Stimulated activated CD4-positive, alpha-beta T cell treated with anti-CD3 and anti-CD28 coated beads, Interleukin-15, amount 100 ng/mL, for 1 hour (primary cell): ENCODE results near the gene NAT16.
"Not testable (repeated sequence)": the region's sequence is repeated elsewhere in the genome, so short reads cannot be mapped to it uniquely, and the experiment has no call there.

Source experiments
- DNase-seq, 2 donors: peaks; one replicate each; pipeline ENCODE4 v3.0.0-alpha.2; 2020; ENCODE audit warnings: low read depth in 1 of 2, low spot score in 1 of 2

The NAT16 gene

DNA sequence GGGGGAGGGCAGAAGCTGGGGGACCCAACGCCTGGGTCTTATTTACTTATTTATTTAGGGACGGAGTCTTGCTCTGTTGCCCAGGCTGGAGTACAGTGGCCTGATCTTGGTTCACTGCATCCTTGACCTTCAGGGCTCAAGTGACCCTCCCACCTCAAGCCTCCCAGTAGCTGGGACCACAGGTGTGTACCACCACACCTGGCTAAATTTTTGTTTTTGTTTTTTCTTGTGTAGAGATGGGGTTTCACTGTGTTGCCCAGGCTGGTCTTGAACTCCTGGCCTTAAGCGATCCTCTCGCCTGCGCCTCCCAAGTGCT lies 22.5 kb upstream of the NAT16 start:
- DNase-seq: no peak

DNA sequence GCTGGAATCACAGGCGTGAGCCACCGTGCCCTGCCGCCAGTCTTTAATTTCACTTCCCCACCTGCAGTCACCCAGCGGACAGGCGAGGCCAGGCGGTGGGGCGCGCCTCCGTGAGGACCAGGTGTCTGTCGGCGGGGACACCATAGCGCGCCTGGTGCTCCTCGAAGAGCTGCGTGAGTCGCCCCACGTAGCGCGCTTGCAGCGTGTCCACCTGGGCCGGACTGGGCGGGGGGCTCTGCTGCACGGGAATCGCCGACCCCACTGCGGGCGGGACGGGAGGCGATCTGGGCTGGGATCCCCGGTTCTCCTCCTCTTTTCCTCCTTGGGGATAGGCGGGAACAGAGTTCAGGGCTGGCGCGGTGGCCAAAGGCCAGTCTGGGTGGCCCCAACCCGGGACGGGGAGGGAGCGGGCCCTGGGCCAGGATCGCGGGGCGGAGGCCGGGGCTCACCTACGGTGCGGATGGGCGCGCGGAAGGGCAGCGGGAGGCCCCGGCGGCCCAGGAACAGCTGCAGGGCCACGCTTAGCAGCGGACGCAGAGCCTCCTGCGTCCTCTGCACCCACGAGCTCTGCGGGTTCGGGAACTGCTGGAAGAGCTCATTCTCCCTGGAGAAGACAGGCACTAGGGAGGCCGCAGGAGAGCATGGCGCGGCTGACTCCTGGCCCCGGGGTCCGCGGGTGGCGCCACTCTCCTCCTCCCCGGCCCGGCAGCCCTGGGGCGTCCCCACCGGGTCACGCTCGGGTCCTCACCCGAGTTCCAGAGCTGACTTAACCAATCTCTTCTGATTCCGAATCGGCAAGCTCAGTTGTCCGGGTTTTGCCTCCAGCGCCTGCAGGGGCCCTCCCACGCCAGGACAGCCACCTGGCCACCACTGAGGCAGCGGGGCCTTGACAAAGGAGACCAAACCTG lies 21.9 kb upstream of the NAT16 start:
- DNase-seq: no peak

DNA sequence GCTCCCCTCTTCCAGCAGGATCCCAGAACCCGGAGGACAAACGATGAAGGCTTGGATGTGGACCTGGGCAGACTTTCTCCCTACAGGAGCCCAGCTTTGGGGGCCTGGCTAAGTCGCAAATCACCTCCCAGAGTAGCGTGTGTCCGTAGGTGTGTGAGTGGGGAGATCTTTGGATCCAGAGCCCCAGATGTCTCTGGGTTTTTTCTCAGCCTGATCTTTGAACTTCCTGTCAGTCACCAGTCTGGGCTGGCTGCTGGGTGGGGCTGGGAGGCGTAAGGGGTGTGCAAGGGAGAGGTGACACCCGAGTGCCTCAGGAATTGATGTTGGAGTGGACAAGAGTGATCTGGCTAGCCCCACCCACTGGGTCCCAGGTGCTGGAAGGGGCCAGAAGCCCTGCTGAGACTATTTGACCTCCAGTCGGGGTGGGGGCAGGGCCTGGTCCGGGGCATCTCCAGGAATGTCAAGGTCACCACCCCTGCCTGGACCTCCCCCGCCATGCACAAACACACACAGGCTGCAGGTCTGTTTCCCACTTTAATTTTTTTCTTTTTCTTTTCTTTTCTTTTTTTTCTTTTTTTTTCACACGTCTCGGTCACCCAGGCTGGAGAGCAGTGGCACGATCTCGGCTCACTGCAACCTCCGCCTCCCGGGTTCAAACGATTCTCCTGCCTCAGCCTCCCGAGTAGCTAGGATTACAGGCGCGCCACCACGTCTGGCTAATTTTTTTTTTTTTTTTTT lies 20.9 kb upstream of the NAT16 start, which contains the start of gene MOGAT3:
Gene MOGAT3, minus strand, starts transcription at position 175 of the 738 bp plus-strand sequence. CDS start 182 bp downstream, outside the sequence.
- DNase-seq: no peak

DNA sequence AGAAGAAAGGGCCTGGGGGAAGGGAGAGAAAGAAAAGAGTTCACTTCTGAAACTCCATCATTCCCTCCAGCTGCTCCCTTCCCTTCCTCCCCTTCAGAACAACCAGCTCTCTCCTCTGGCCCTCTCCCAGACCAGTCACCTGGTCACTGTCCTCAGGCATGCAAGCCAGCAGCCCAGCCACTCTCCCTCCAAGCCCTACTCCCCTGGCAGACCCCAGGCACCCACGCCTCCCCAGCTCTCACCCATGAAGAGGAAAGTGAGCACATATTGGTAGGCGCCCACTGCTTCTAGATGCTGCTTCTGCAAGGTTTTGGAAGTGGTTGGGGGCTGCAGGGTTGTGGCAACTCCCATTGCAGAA lies 20.4 kb upstream of the NAT16 start:
- no peak for DNase-seq

DNA sequence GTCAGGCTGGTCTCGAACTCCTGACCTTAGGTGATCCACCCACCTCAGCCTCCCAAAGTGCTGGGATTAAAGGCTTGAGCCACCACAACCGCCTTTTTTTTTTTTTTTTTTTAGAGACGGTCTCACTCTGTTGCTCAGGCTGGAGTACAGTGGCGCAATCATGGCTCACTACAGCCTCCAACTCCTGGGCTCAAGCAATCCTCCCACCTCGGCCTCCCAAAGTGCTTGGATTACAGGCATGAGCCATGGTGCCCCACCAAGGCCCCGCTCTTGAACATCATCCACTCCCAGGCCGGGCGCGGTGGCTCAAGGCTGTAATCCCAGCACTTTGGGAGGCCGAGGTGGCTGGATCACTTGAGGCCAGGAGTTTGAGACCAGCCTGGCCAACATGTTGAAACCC lies 19.4 kb upstream of the NAT16 start:
- DNase-seq: not testable (repeated sequence)

DNA sequence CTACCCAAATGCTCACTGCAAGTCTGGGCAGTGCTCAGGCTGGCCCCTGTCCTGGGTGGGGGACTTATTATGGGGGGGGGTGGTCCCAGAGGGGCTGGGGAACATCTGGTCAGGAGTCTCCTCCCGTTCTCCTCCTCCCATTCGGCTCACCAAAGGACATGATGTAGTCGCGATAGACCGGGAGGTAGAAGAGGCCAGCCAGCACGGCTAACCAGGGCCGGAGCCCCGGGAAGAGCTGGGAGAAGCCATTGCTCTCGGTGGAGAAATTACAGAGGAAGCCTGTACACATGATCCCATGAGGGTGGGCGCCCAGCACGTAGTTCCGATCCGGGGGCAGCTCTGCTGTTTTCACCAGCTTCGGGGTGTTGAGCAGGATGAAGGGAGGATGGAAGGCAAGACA lies 18.4 kb upstream of the NAT16 start:
- DNase-seq: no peak

DNA sequence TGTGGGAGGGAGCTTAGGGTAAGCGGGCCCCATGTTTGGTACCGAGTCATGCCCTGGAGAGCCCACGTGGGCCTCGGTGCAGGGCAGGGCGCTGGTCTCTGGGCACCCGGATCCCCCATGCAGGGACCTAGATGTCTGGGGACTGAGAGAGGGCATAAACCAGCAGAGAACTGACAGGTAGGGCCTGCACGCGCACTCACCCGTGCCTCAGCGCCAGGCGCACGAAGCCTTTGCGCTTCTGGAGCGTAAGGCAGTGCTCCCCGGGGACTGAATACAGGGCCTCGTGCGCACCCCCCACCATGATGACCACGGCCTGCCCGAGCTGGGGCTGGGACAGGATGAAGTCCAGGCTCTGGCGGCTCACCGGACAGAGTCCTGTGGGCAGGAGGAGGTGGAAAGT lies 17.9 kb upstream of the NAT16 start:
- no peak for DNase-seq

DNA sequence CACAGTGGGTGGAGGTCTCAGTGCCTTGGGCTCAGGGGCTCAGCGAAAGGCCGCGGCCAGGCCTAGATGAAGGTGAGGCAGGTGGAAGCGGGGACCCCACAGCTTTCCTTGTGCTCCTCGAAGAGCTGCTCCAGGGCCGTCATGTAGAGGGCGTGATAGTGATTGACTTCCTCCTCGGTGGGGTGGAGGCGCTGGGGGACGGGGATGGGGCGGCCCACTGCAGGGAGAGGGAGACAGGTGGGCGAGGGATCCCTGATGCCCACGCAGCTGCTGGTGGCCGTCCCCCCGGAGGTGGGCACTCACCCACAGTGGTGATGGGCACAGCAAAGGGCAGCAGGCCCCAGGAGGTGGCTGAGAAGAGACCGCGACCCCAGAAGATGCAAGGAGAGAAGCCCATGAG lies 15.8 kb upstream of the NAT16 start:
- DNase-seq: no peak

DNA sequence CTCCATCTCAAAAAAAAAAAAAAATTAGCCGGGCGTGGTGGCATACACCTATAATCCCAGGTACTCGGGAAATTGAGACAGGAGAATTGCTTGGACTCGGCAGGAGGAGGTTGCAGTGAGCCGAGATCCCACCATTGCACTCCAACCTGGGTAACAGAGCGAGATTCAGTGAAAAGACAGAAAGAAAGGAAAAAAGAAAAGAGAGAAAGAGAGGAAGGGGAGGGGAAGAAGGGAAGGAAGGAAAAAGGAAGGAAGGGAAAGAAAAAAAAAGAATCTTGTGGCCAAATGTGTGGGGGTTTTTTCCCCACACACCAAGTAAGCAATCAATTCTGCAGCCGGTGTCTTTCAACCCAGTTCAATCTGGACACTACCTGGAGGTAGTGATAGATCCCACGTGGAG lies 9.0 kb upstream of the NAT16 start:
- DNase-seq: no peak

DNA sequence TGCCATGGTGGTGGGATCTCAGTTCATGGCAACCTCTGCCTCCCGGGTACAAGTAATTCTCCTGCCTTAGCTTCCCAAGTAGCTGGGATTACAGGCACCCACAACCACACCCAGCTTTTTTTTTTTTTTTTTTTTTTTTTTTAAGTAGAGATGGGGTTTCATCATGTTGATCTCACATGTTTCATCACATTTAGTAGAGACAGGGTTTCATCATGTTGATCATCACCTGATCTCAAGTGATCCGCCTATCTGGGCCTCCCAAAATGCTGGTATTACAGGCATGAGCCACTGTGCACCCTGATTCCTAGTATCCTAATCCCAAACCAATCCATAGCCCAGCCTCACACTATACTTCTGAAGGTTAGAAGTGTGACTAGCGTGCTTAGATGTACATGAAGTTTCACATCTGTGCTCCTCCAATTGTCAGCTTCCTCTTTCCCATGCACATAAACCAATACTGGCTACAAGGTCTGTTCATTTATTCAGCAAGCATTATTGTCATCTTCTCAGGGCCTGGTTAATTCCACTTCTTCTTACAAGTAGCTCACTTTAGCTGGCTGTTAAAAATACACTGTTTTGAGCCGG lies 6.8 kb upstream of the NAT16 start:
- DNase-seq: no peak

DNA sequence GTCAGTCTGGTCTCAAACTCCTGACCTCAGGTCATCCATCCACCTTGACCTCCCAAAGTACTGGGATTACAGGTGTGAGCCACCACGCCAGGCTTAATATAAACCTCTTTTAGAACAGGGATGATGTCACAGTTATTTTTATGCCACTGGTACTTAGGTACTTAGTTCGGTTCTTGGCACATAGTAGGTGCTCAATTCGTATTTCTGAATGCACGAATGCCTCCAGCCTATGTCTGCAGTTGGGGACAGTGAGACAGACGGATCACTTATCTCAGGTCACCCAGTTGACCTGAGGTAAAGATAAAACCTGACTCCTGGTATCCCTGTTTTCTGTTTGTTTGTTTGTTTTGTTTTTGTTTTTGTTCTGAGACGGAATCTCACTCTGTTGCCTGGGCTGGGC lies 6.1 kb upstream of the NAT16 start:
- no peak for DNase-seq

DNA sequence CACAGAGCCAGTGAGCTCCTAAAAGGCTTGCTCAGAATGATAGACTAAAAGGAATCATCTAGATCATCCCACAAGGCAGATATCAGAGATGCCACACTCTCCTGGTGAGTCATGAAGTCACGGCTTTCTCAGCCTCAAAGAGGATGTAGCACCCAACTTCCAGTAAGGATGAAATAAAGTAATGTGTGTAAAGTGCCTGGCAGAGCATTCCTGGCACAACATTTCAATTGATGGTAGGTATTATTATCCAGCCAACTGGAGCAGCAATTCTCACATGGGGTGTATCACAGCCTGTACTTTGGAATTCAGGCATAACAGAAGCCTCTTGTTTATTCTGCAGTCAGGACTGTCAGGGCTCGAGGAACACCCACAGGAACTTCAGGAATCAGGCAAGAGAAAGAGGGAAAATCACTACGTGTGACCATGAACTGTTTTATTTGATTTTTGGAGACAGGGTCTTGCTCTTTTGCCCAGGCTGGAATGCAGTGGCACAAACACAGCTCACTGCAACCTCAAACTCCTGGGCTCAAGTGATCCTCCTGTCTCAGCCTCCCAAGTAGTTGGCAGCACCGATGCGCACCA lies 5.3 kb upstream of the NAT16 start:
- DNase-seq: no peak

DNA sequence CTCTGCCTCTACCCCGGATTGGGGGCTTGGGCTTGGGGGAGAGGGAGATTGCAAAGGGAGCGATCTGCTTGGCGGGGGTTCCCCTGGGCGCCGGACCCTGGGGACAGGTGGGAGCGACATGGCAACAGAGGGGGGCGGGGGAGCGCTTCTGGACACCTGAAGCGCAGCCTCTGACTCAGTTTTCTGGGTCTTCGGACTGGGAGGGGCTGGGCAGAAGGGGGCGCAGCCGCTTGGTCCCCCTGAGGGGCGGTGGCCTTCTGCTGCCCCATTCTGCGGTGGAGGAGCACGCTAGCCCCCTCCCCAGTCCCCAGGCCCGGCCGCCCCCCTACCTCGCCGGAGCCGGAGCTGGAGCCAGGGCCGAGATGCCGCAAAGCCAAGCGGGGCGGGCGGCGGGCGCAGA lies 380 bp downstream of the NAT16 start:
- no peak for DNase-seq

DNA sequence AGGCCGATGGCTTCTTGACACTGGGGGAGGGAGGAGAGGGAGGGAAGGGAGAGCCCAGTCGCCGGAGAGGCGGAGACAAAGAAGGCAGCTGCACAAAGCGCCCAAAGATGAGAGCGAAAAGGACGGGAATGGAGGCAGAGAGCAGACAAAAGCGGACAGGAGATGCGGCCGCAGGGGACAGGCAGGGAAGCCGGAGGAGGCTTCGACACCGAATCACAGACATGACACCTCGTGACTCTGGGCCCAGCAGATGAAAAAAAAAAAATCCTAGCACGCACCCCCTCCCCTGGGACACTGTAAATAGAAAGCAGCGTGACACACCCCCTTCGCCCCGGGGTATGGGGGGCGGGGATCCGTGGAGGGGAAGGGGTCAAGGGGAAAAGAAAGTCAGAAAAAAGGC lies 976 bp downstream of the NAT16 start:
- no peak for DNase-seq

DNA sequence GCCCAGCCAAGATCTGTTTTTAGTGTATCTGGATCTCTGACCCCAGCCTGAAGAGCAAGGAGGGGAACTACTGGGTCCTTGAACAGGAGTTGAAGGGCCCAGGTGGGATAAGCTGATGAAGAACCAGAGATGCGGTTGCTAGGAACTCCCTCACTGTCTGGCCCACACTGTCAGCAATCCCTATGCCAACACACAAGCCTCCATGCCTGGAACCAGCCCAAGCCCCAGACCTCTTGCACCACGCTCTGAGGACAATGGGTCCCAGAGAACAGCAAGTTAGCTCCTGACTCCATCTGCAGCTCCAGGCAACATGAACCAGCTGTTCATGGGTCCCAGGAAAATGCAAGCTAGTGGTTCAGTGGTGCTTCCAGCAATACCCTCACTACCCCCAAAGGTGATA lies 2.4 kb downstream of the NAT16 start:
- DNase-seq: no peak

DNA sequence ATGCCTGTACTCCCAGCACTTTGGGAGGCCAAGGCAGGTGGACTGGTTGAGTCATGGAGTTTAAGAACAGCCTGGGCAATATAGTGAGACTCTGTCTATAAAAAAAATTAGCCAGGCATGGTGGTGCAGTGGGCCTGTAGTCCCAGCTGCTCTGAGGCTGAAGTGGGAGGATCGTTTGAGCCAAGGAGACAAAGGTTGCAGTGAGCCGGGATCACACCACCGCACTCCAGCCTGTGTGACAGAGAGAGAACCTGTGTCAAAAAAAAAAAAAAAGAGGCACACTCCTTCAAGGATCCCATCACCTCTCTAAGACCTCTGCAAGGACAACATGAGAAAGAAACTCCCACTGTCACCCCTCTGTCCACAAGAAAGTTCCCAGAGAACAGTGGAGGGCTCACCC lies 4.4 kb downstream of the NAT16 start:
- DNase-seq: no peak

DNA sequence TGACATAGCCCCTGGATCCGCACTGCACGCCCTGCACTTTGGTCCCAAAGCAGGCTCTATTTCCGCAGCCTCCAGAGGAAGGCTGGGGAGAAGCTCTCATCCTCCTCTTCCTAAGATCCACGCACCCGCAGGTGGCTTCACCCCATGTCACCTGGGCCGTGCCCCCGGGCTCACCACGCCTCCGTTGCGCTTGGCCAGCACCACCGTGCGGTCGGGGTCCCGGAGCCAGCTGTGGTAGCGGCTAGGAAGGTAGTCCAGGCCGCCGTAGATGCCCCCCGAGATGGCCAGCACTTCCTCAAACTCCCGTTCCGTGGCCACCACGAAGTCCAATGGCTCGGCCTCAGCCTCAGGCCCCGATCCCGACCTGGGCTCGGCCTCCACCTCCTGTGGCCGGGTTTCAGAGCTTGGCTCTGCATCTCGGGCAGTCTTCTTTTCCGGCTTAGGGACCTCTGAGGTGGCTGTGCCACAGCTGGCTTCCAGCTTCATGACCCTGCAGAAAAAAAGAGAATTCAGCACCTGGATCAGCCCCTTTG lies 5.7 kb downstream of the NAT16 start:
- no peak for DNase-seq

DNA sequence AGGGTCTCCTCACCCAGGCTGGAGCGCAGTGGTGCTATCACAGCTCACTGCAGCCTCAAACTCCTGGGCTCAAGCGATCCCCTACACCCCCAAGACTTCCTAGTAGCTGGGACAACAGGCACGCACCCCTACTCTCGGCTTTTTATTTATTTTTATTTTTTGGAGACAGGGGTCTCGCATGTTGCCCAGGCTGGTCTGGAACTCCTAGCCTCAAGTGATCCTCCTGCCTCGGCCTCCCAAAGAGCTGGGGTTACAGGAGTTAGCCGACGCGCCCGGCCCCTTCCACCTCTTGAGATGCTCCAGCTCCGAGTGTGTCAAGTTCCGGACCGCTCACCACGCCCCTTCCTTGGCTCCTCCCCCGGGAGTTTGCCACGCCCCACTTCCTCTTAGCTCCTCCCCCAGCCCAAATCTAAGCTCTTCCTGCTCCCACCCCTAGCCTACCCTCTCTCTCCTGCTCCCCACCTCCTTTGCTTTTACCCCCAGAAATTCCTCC lies 6.3 kb downstream of the NAT16 start:
- DNase-seq: peak; percentile 38 to 46

DNA sequence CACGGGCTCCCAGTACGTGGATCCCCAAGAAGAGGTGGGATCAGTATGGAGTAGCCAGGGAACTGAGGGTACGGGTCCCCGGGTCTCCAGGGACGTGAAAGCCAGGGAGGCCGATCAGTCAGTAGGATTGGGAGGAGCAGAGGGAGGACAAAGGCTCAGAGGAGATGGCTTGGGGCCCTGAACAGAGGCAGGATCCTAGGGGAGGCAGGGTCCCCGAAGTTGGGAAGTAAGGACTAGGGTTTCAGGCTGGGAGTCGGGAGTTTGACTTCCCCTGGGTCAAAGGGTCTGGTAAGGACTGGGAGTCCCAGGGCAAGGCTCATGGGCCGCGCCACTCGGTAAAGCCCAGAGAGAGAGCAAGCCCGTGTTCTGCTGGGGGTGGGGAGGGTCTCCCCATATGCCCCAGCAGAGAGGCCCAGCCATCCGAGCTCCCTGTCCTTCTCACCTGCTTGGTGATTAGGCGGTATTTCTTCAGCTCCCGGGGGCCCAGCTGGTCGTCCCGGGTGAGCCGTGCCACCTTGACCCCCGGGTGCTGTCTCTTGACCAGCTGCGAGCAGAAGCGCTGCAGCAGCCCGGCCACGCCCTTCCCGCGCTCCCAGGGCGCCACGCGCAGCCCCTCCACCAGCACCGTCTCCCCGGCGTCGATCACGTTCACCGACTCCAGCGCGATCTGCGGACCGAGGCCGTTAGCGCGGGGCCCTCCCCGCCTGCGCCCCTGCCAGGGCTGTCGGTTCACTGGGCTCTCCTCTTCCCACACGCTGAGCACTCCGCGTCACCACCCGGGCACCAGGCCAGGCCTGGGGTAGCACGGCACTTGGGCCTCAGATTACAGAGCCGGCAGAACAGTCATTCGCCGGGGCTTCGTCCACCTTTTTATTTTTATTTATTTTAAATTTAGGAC lies 7.0 kb downstream of the NAT16 start:
- no peak for DNase-seq
